CD8-positive, alpha-beta memory T cell (primary cell): Measurements from ENCODE around the gene AP5B1. TPM values are rescaled to one million over a fixed set of nuclear protein-coding genes. Genes with fewer than 3 reads are reported as not detected.

ENCODE experiments used
- CTCF ChIA-PET: fragments of 350-600 bp; sonication (Branson Sonifier 250); formaldehyde crosslinking; loops from one replicate; lab custom pipeline; 2021; ENCODE audit warnings: antibody characterized with exemption; lab: Charles Lee
- POLR2A ChIA-PET: fragments of 350-600 bp; sonication (Branson Sonifier 250); formaldehyde crosslinking; loops from one replicate; lab custom pipeline; 2021; ENCODE audit warnings: antibody characterized with exemption; lab: Charles Lee
- DNase-seq, 5 donors: peaks; one replicate each; pipeline versions ENCODE4 v3.0.0 to v3.0.0-alpha.2; 2020 to 2022; ENCODE audit warnings: mixed read lengths in 1 of 5
- H3K27ac ChIP-seq: one replicate; pipeline ENCODE4 v1.7.0; 2013; ENCODE audit warnings: low read depth, mild to moderate bottlenecking, low read length, moderate library complexity
- H3K27me3 ChIP-seq: 2 replicates; pipeline ENCODE4 v1.7.0; 2013; ENCODE audit warnings: low read length, mild to moderate bottlenecking; ENCODE audit not compliant: insufficient read depth, poor library complexity, severe bottlenecking
- H3K36me3 ChIP-seq: 2 replicates; pipeline ENCODE4 v1.7.0; 2013; ENCODE audit warnings: mild to moderate bottlenecking, low read length, moderate library complexity; ENCODE audit not compliant: insufficient read depth
- H3K4me1 ChIP-seq: 2 replicates; pipeline ENCODE4 v1.7.0; 2013; ENCODE audit warnings: mild to moderate bottlenecking, low read length, moderate library complexity; ENCODE audit not compliant: insufficient read depth
- H3K4me3 ChIP-seq: 2 replicates; pipeline ENCODE4 v1.7.0; 2013; ENCODE audit warnings: mild to moderate bottlenecking, low read length
- H3K9me3 ChIP-seq: 2 replicates; pipeline ENCODE4 v1.7.0; 2013; ENCODE audit warnings: mild to moderate bottlenecking, low read length
- H3K27ac Mint-ChIP-seq, 8 donors: one replicate each; pipeline ENCODE4 v1.8.0; 2020 to 2021; ENCODE audit warnings: mixed read lengths in 8 of 8, mild to moderate bottlenecking in 6 of 8, inconsistent platforms in 3 of 8, moderate library complexity in 3 of 8
- H3K27me3 Mint-ChIP-seq, 2 donors: one replicate each; pipeline ENCODE4 v1.8.0; 2020 to 2021; ENCODE audit warnings: mixed read lengths in 2 of 2, mild to moderate bottlenecking in 1 of 2, moderate library complexity in 1 of 2
- H3K36me3 Mint-ChIP-seq, 3 donors: one replicate each; pipeline ENCODE4 v1.8.0; 2020 to 2021; ENCODE audit warnings: mixed read lengths in 3 of 3, inconsistent platforms in 1 of 3, mild to moderate bottlenecking in 1 of 3
- H3K4me1 Mint-ChIP-seq, 3 donors: one replicate each; pipeline ENCODE4 v1.8.0; 2020 to 2021; ENCODE audit warnings: mixed read lengths in 3 of 3, inconsistent platforms in 1 of 3, mild to moderate bottlenecking in 1 of 3
- H3K4me3 Mint-ChIP-seq, 7 donors: one replicate each; pipeline ENCODE4 v1.8.0; 2020 to 2021; ENCODE audit warnings: mixed read lengths in 7 of 7, mild to moderate bottlenecking in 6 of 7, moderate library complexity in 4 of 7, inconsistent platforms in 2 of 7
- H3K9me3 Mint-ChIP-seq, 5 donors: one replicate each; pipeline ENCODE4 v1.8.0; 2020 to 2022; ENCODE audit warnings: mixed read lengths in 5 of 5, mild to moderate bottlenecking in 3 of 5, moderate library complexity in 2 of 5, inconsistent platforms in 1 of 5
- polyA plus RNA-seq: library from polyadenylated mRNA; unstranded; fragments of 300-500 nt; fragmentation: Illumina TruSeq; gene quantifications from one replicate; pipeline ENCODE4 v1.2.3, GENCODE V29; 2021
- total RNA-seq, 2 experiments: library from RNA; stranded (reverse); gene quantifications; one replicate each; pipeline ENCODE4 v1.2.3, GENCODE V29; 2021

The AP5B1 gene
- total and polyA plus RNA-seq, 3 experiments from 2014 or later: 16.2 to 18.1 (median 17.4) TPM

DNA sequence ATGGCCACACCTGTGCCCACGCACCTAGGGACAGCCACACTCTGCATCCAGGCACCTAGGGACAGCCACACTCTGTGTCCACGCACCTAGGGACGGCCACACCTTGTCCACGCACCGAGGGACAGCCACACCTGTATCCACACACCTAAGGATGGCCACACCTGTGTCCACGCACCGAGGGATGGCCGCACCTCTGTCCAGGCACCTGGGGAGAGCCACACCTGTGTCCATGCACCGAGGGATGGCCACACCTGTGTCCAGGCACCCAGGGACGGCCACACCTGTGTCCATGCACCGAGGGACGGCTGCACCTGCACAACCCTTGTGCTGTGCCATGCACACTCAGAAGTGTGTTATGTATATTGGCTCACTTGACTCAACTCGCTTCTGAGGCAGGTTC is 16.9 kb upstream of the AP5B1 start:
- peaks cover 16% of the 10 kb centered on the region for H3K27me3 ChIP-seq
- H3K36me3 Mint-ChIP-seq: no peaks in the 10 kb centered on the region
- no peaks in the 10 kb centered on the region for H3K4me1 ChIP-seq
- H3K36me3 ChIP-seq: no peaks in the 10 kb centered on the region
- POLR2A ChIA-PET: no interaction called here
- CTCF ChIA-PET: interaction anchor here (0.9 to 1.3 kb wide), 3 partner anchors 10 to 21 kb away, joined by 3 to 4 read pairs (median 3); no protein-coding TSS in a partner anchor
- no peaks in the 10 kb centered on the region for H3K9me3 Mint-ChIP-seq
- H3K4me3 ChIP-seq: no peak overlapping the region
- no peaks in the 10 kb centered on the region for H3K9me3 ChIP-seq
- no peak for DNase-seq
- no peak overlapping the region for H3K27ac ChIP-seq
- no peaks in the 10 kb centered on the region for H3K4me1 Mint-ChIP-seq
- no peak overlapping the region for H3K27ac Mint-ChIP-seq
- H3K27me3 Mint-ChIP-seq: peaks cover 18 to 38% of the 10 kb centered on the region in 2 donors
- no peak overlapping the region for H3K4me3 Mint-ChIP-seq

DNA sequence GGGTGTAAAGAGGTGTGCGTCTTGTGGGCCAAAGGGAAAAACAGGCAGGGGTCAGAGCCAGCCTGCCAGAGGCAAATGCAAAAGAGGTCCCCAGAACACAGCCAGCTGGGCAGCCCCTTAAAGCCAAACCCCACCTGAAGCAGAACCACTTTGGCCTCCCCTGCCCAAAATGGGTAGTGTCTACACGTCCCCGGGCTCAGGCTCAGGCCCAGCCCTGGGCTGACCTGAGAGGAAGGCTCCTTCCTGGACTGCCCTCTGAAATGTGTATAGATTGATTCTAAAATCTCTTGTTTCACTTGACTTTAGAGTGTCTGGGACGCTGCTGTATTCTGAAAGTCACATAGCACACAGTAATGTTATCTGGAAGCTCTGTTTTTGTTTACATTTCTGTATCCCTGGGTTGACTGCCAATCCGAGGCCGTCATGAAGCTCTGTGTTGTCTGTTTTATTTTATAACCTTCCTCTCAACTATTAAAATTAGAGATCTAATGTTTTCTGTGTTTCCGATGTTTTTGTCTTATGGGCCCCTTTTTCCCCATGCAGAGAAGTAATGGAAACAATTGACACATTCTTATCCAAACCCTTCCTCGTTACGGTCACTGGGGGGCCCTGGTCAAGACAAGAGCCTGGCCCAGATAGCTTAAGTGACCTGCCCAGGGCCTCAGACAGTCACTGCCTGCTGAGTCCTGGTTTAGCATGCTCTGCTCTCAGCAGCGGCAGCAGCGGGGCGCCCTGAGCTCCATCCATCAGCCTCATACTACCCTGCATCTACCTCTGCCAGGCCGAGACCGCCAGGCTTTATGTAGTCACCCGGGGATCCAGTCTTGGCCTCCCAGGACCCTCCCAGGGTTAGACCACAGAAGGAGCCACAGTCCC is 16.2 kb upstream of the AP5B1 start:
- H3K9me3 Mint-ChIP-seq: no peaks in the 10 kb centered on the region
- DNase-seq: no peak

GRCh38 chr11:65794570-65795510 is 14.1 kb upstream of the AP5B1 start:
- H3K27ac Mint-ChIP-seq: peak overlapping the region in 1 of 8 donors; percentile 70
- ChIA-PET POLR2A (no interaction called here), CTCF (no interaction called here)
- H3K9me3 Mint-ChIP-seq: no peaks in the 10 kb centered on the region
- H3K4me3 Mint-ChIP-seq: no peak overlapping the region
- no peaks in the 10 kb centered on the region for H3K36me3 ChIP-seq
- peaks cover 6% of the 10 kb centered on the region for H3K4me1 ChIP-seq
- peaks cover 13% of the 10 kb centered on the region for H3K27me3 ChIP-seq
- no peaks in the 10 kb centered on the region for H3K36me3 Mint-ChIP-seq
- H3K27me3 Mint-ChIP-seq: peaks cover 23 to 37% of the 10 kb centered on the region in 2 donors
- no peak overlapping the region for H3K27ac ChIP-seq
- H3K9me3 ChIP-seq: no peaks in the 10 kb centered on the region
- no peak for DNase-seq
- no peak overlapping the region for H3K4me3 ChIP-seq
- peaks cover 4 to 6% (median 5%) of the 10 kb centered on the region in 3 donors for H3K4me1 Mint-ChIP-seq

More for the DNA sequence above, 16.2 kb upstream of the AP5B1 start:
- Histone ChIP-seq H3K27ac (no peak overlapping the region), H3K36me3 (no peaks in the 10 kb centered on the region), H3K4me3 (no peak overlapping the region), H3K9me3 (no peaks in the 10 kb centered on the region), H3K4me1 (no peaks in the 10 kb centered on the region), H3K27me3 (peaks cover 13% of the 10 kb centered on the region)
- Mint-ChIP-seq H3K27me3 (peaks cover 19 to 36% of the 10 kb centered on the region in 2 donors), H3K27ac (no peak overlapping the region), H3K4me3 (no peak overlapping the region), H3K4me1 (peaks cover 0 to 1% (median 0%) of the 10 kb centered on the region in 3 donors), H3K36me3 (no peaks in the 10 kb centered on the region)
- ChIA-PET CTCF (interaction anchor here (0.9 to 1.3 kb wide), 2 partner anchors 13 to 22 kb away, joined by 3 to 4 read pairs; no protein-coding TSS in a partner anchor), POLR2A (no interaction called here)

DNA sequence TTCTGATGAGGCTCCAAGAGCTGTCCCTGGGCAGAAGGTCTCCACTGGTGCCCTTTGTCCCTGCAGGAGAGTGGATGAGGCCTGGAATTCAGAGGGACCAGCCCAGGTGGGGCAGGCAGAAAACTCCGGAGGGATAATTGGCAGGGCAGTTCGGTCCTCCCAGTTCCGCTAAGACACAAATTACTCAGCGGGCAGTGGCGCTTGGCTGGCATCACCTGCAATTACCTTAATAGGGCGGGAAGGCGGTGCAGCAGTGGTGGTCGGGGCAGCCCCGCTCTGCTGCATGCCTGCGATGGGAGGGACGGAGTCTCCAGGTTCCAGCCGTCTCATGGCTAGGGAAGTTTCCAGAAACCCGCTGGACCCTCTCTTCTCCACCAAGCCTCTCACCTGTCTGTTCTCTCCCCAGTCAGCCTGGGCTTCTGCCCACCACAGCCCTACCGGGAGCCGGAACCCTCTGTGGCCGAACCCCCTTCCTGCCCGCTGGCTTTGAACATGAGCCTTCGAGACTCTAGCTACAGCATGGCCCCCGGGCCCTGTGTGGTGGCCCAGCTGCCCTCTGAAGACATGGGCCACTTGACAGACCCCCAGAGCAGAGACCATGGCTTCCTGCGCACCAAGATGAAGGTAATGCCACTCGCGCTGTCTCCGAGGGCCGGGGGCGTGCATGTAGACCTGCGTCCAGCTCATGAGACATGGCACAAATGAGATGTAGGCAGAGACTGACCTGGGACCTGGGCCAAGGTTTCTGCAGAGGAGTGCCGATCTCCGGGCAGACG is 13.0 kb upstream of the AP5B1 start:
- no peak overlapping the region for H3K4me3 ChIP-seq
- ChIA-PET POLR2A (no interaction called here), CTCF (interaction anchor here (1.2 kb wide), 1 partner anchor 39 kb away, joined by 3 read pairs; no protein-coding TSS in a partner anchor)
- Mint-ChIP-seq H3K4me3 (no peak overlapping the region), H3K36me3 (no peaks in the 10 kb centered on the region), H3K27me3 (peaks cover 24 to 42% of the 10 kb centered on the region in 2 donors), H3K27ac (peak overlapping the region in 1 of 8 donors; percentile 50), H3K9me3 (no peaks in the 10 kb centered on the region), H3K4me1 (peaks cover 4 to 8% (median 5%) of the 10 kb centered on the region in 3 donors)
- H3K27ac ChIP-seq: no peak overlapping the region
- peaks cover 22% of the 10 kb centered on the region for H3K27me3 ChIP-seq
- H3K36me3 ChIP-seq: no peaks in the 10 kb centered on the region
- DNase-seq: no peak
- H3K9me3 ChIP-seq: no peaks in the 10 kb centered on the region
- H3K4me1 ChIP-seq: peaks cover 6% of the 10 kb centered on the region

DNA sequence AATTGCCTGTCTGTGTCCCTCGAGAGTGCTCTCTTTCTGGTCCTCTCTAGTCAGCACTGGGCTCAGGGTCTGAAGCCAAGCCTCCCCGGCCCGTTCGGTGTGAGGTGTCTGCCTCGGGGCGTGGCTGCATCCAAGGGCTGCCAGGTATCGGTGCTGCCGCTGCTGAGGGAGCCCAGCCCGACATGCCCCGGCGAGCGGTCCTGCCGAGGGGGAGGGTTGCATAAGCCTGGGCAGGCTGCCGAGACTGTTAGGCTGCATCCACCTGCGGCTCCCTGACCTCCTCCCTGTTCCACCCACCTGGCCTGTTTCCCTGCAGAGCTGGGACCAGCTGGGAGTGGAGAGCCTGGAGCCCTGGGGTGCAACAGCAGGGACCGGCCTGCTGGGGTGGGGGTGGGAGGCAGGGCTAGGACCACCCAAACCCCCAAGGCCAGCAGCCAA is 12.4 kb upstream of the AP5B1 start:
- Histone ChIP-seq H3K27me3 (peaks cover 25% of the 10 kb centered on the region), H3K9me3 (no peaks in the 10 kb centered on the region), H3K4me3 (no peak overlapping the region), H3K4me1 (peaks cover 8% of the 10 kb centered on the region), H3K27ac (no peak overlapping the region), H3K36me3 (no peaks in the 10 kb centered on the region)
- Mint-ChIP-seq H3K27ac (no peak overlapping the region), H3K9me3 (no peaks in the 10 kb centered on the region), H3K36me3 (no peaks in the 10 kb centered on the region), H3K4me3 (peak overlapping the region in 1 of 7 donors; percentile 38), H3K4me1 (peaks cover 6 to 14% (median 6%) of the 10 kb centered on the region in 3 donors), H3K27me3 (peaks cover 24 to 45% of the 10 kb centered on the region in 2 donors)
- ChIA-PET CTCF (interaction anchor here (0.6 to 3.8 kb wide), 3 partner anchors 13 to 39 kb away, joined by 3 to 26 read pairs (median 3); partner anchors contain the start of gene AP5B1), POLR2A (interaction anchor here (0.6 kb wide), 1 partner anchor 451 kb away, joined by 4 read pairs; no protein-coding TSS in a partner anchor)
- no peak for DNase-seq

DNA sequence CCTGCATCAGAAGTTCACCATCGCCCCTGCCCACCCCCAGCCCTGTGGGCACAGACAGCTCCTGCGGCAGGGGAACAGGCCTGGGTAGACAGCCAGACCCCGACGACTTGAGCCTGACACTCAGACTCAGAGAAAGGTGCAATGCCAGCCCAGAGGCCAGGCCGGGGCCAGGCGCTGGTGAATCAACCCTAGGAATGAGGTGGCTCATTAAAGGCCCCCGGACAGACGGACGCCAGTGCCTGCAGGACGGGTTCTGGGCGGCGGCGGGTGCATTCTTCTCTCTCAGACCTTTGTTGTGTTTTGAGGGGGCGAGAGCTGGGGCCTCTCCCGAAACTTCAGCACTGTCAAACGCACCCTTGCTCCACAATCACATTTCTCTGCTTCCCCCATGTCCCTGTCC is 11.7 kb upstream of the AP5B1 start:
- POLR2A ChIA-PET: no interaction called here
- peaks cover 26% of the 10 kb centered on the region for H3K27me3 ChIP-seq
- H3K27me3 Mint-ChIP-seq: peaks cover 27 to 47% of the 10 kb centered on the region in 2 donors
- no peak for DNase-seq
- H3K36me3 Mint-ChIP-seq: no peaks in the 10 kb centered on the region
- H3K9me3 Mint-ChIP-seq: no peaks in the 10 kb centered on the region
- H3K4me1 ChIP-seq: peaks cover 14% of the 10 kb centered on the region
- no peak overlapping the region for H3K4me3 ChIP-seq
- H3K27ac Mint-ChIP-seq: peak overlapping the region in 2 of 8 donors; percentile 33 to 88
- H3K27ac ChIP-seq: no peak overlapping the region
- CTCF ChIA-PET: interaction anchor here (3.8 kb wide), 1 partner anchor 12 kb away, joined by 26 read pairs; the partner anchor contains the start of gene AP5B1
- H3K9me3 ChIP-seq: no peaks in the 10 kb centered on the region
- peaks cover 8 to 19% (median 10%) of the 10 kb centered on the region in 3 donors for H3K4me1 Mint-ChIP-seq
- H3K4me3 Mint-ChIP-seq: no peak overlapping the region
- H3K36me3 ChIP-seq: no peaks in the 10 kb centered on the region

GRCh38 chr11:65791719-65792213 is 11.0 kb upstream of the AP5B1 start:
- peak overlapping the region in 2 of 8 donors; percentile 33 to 65 for H3K27ac Mint-ChIP-seq
- no peaks in the 10 kb centered on the region for H3K36me3 ChIP-seq
- H3K36me3 Mint-ChIP-seq: no peaks in the 10 kb centered on the region
- DNase-seq: peak in 1 of 5 donors; percentile 29
- no peak overlapping the region for H3K4me3 Mint-ChIP-seq
- ChIA-PET CTCF (interaction anchor here (3.8 kb wide), 1 partner anchor 12 kb away, joined by 26 read pairs; the partner anchor contains the start of gene AP5B1), POLR2A (no interaction called here)
- peaks cover 14% of the 10 kb centered on the region for H3K4me1 ChIP-seq
- no peak overlapping the region for H3K27ac ChIP-seq
- peaks cover 21% of the 10 kb centered on the region for H3K27me3 ChIP-seq
- H3K27me3 Mint-ChIP-seq: peaks cover 21 to 45% of the 10 kb centered on the region in 2 donors
- peaks cover 10 to 24% (median 10%) of the 10 kb centered on the region in 3 donors for H3K4me1 Mint-ChIP-seq
- H3K9me3 ChIP-seq: no peaks in the 10 kb centered on the region
- no peak overlapping the region for H3K4me3 ChIP-seq
- H3K9me3 Mint-ChIP-seq: no peaks in the 10 kb centered on the region
